ENCODE data around the gene RCAN3. TPM values are rescaled to one million over a fixed set of nuclear protein-coding genes. Genes with fewer than 3 reads are reported as not detected.
"Not testable (repeated sequence)": the region's sequence is repeated elsewhere in the genome, so short reads cannot be mapped to it uniquely, and the experiment has no call there.

The RCAN3 gene
- total and polyA plus RNA-seq, 9 donors, result 0.95 to 4.0 (median 1.6) TPM

GRCh38 chr1:24528744-24529143 is 26.1 kb downstream of the RCAN3 start:
- WGBS (ENCODE audit: insufficient coverage), result 100% methylated on average over 1 of the region's 2 CpGs
- no peak for DNase-seq
- Histone ChIP-seq H3K9me3 (replicated peaks; ENCODE audit: control insufficient read depth, low read depth, low read length) (no peaks in the 10 kb centered on the region), H3K27ac (ENCODE audit: low read length) (no peak overlapping the region), H3K36me3 (ENCODE audit: control insufficient read depth, insufficient read depth, low read length) (no peaks in the 10 kb centered on the region), H3K4me3 (ENCODE audit: low read length) (no peak overlapping the region), H3K4me1 (ENCODE audit: control insufficient read depth, insufficient read depth, low read length) (no peaks in the 10 kb centered on the region), H3K27me3 (ENCODE audit: control insufficient read depth, insufficient read depth, low read length) (peaks cover 2% of the 10 kb centered on the region)

GRCh38 chr1:24529292-24529691 is 26.7 kb downstream of the RCAN3 start:
- 100% methylated on average over 2 of the region's 7 CpGs for WGBS (ENCODE audit: insufficient coverage)
- H3K9me3 ChIP-seq (replicated peaks; ENCODE audit: control insufficient read depth, low read depth, low read length), result not testable (repeated sequence)

GRCh38 chr1:24535021-24535424 is 32.4 kb downstream of the RCAN3 start:
- H3K9me3 ChIP-seq (replicated peaks; ENCODE audit: control insufficient read depth, low read depth, low read length), result no peaks in the 10 kb centered on the region
- H3K4me1 ChIP-seq (ENCODE audit: control insufficient read depth, insufficient read depth, low read length), result no peaks in the 10 kb centered on the region
- WGBS (ENCODE audit: insufficient coverage), result 75% methylated on average over 17 of the region's 21 CpGs
- H3K36me3 ChIP-seq (ENCODE audit: control insufficient read depth, insufficient read depth, low read length), result no peaks in the 10 kb centered on the region
- no peak for DNase-seq
- no peak overlapping the region for H3K4me3 ChIP-seq (ENCODE audit: low read length)
- H3K27ac ChIP-seq (ENCODE audit: low read length), result no peak overlapping the region
- no peaks in the 10 kb centered on the region for H3K27me3 ChIP-seq (ENCODE audit: control insufficient read depth, insufficient read depth, low read length)

More at GRCh38 chr1:24529292-24529691, 26.7 kb downstream of the RCAN3 start:
- DNase-seq; H3K4me1 ChIP-seq (ENCODE audit: control insufficient read depth, insufficient read depth, low read length); H3K36me3 ChIP-seq (ENCODE audit: control insufficient read depth, insufficient read depth, low read length); H3K27me3 ChIP-seq (ENCODE audit: control insufficient read depth, insufficient read depth, low read length); H3K4me3 ChIP-seq (ENCODE audit: low read length); H3K27ac ChIP-seq (ENCODE audit: low read length): not testable (repeated sequence)

GRCh38 chr1:24535778-24536177 is 33.1 kb downstream of the RCAN3 start:
- Histone ChIP-seq H3K4me3 (ENCODE audit: low read length) (no peak overlapping the region), H3K4me1 (ENCODE audit: control insufficient read depth, insufficient read depth, low read length) (no peaks in the 10 kb centered on the region), H3K27me3 (ENCODE audit: control insufficient read depth, insufficient read depth, low read length) (no peaks in the 10 kb centered on the region), H3K36me3 (ENCODE audit: control insufficient read depth, insufficient read depth, low read length) (no peaks in the 10 kb centered on the region), H3K9me3 (replicated peaks; ENCODE audit: control insufficient read depth, low read depth, low read length) (no peaks in the 10 kb centered on the region), H3K27ac (ENCODE audit: low read length) (no peak overlapping the region)
- no peak for DNase-seq
- 91% methylated on average over 5 of the region's 8 CpGs for WGBS (ENCODE audit: insufficient coverage)

GRCh38 chr1:24536391-24536840 is 33.8 kb downstream of the RCAN3 start:
- Histone ChIP-seq H3K36me3 (ENCODE audit: control insufficient read depth, insufficient read depth, low read length) (no peaks in the 10 kb centered on the region), H3K9me3 (replicated peaks; ENCODE audit: control insufficient read depth, low read depth, low read length) (no peaks in the 10 kb centered on the region), H3K4me1 (ENCODE audit: control insufficient read depth, insufficient read depth, low read length) (no peaks in the 10 kb centered on the region), H3K27ac (ENCODE audit: low read length) (no peak overlapping the region), H3K27me3 (ENCODE audit: control insufficient read depth, insufficient read depth, low read length) (no peaks in the 10 kb centered on the region), H3K4me3 (ENCODE audit: low read length) (no peak overlapping the region)
- peak; percentile 16 for DNase-seq
- 24% methylated on average over 4 of the region's 7 CpGs for WGBS (ENCODE audit: insufficient coverage)

GRCh38 chr1:24540051-24540905 is 37.6 kb downstream of the RCAN3 start:
- WGBS (ENCODE audit: insufficient coverage), result 87% methylated on average over 3 of the region's 15 CpGs
- Histone ChIP-seq H3K27ac (ENCODE audit: low read length) (no peak overlapping the region), H3K27me3 (ENCODE audit: control insufficient read depth, insufficient read depth, low read length) (no peaks in the 10 kb centered on the region), H3K9me3 (replicated peaks; ENCODE audit: control insufficient read depth, low read depth, low read length) (no peaks in the 10 kb centered on the region), H3K4me3 (ENCODE audit: low read length) (no peak overlapping the region), H3K4me1 (ENCODE audit: control insufficient read depth, insufficient read depth, low read length) (no peaks in the 10 kb centered on the region), H3K36me3 (ENCODE audit: control insufficient read depth, insufficient read depth, low read length) (no peaks in the 10 kb centered on the region)
- no peak for DNase-seq

GRCh38 chr1:24540906-24541710 is 38.5 kb downstream of the RCAN3 start:
- no peaks in the 10 kb centered on the region for H3K4me1 ChIP-seq (ENCODE audit: control insufficient read depth, insufficient read depth, low read length)
- H3K27me3 ChIP-seq (ENCODE audit: control insufficient read depth, insufficient read depth, low read length), result no peaks in the 10 kb centered on the region
- no peaks in the 10 kb centered on the region for H3K36me3 ChIP-seq (ENCODE audit: control insufficient read depth, insufficient read depth, low read length)
- no peaks in the 10 kb centered on the region for H3K9me3 ChIP-seq (replicated peaks; ENCODE audit: control insufficient read depth, low read depth, low read length)
- no peak for DNase-seq
- H3K27ac ChIP-seq (ENCODE audit: low read length), result no peak overlapping the region
- no CpG with 5 or more reads among the region's 7 CpGs for WGBS (ENCODE audit: insufficient coverage)
- H3K4me3 ChIP-seq (ENCODE audit: low read length), result no peak overlapping the region

GRCh38 chr1:24541711-24542346 is 39.2 kb downstream of the RCAN3 start:
- Histone ChIP-seq H3K36me3 (ENCODE audit: control insufficient read depth, insufficient read depth, low read length) (no peaks in the 10 kb centered on the region), H3K27me3 (ENCODE audit: control insufficient read depth, insufficient read depth, low read length) (no peaks in the 10 kb centered on the region), H3K9me3 (replicated peaks; ENCODE audit: control insufficient read depth, low read depth, low read length) (no peaks in the 10 kb centered on the region), H3K4me1 (ENCODE audit: control insufficient read depth, insufficient read depth, low read length) (no peaks in the 10 kb centered on the region), H3K4me3 (ENCODE audit: low read length) (no peak overlapping the region), H3K27ac (ENCODE audit: low read length) (no peak overlapping the region)
- 53% methylated on average over 7 of the region's 8 CpGs for WGBS (ENCODE audit: insufficient coverage)
- no peak for DNase-seq

GRCh38 chr1:24544239-24544638 is 41.6 kb downstream of the RCAN3 start:
- Histone ChIP-seq H3K4me1 (ENCODE audit: control insufficient read depth, insufficient read depth, low read length) (no peaks in the 10 kb centered on the region), H3K36me3 (ENCODE audit: control insufficient read depth, insufficient read depth, low read length) (no peaks in the 10 kb centered on the region), H3K27me3 (ENCODE audit: control insufficient read depth, insufficient read depth, low read length) (peaks cover 6% of the 10 kb centered on the region), H3K4me3 (ENCODE audit: low read length) (no peak overlapping the region), H3K27ac (ENCODE audit: low read length) (no peak overlapping the region), H3K9me3 (replicated peaks; ENCODE audit: control insufficient read depth, low read depth, low read length) (no peaks in the 10 kb centered on the region)
- no peak for DNase-seq

GRCh38 chr1:24545662-24546061 is 43.0 kb downstream of the RCAN3 start:
- no peak for DNase-seq
- Histone ChIP-seq H3K36me3 (ENCODE audit: control insufficient read depth, insufficient read depth, low read length) (no peaks in the 10 kb centered on the region), H3K27ac (ENCODE audit: low read length) (no peak overlapping the region), H3K4me1 (ENCODE audit: control insufficient read depth, insufficient read depth, low read length) (no peaks in the 10 kb centered on the region), H3K9me3 (replicated peaks; ENCODE audit: control insufficient read depth, low read depth, low read length) (no peaks in the 10 kb centered on the region), H3K27me3 (ENCODE audit: control insufficient read depth, insufficient read depth, low read length) (peaks cover 10% of the 10 kb centered on the region), H3K4me3 (ENCODE audit: low read length) (no peak overlapping the region)
- no CpG with 5 or more reads among the region's 1 CpG for WGBS (ENCODE audit: insufficient coverage)

Measured in muscle of leg (tissue), 11 donors.